HG02884 (cell line): ENCODE measurements around the gene KAT2A.

Source experiments
- ATAC-seq: cut with Tn5 transposase; IDR thresholded peaks from one replicate; pipeline ENCODE4 v1.9.1; 2021; ENCODE audit warnings: mild to moderate bottlenecking, moderate library complexity; ENCODE audit not compliant: unreplicated experiment

Gene KAT2A

DNA sequence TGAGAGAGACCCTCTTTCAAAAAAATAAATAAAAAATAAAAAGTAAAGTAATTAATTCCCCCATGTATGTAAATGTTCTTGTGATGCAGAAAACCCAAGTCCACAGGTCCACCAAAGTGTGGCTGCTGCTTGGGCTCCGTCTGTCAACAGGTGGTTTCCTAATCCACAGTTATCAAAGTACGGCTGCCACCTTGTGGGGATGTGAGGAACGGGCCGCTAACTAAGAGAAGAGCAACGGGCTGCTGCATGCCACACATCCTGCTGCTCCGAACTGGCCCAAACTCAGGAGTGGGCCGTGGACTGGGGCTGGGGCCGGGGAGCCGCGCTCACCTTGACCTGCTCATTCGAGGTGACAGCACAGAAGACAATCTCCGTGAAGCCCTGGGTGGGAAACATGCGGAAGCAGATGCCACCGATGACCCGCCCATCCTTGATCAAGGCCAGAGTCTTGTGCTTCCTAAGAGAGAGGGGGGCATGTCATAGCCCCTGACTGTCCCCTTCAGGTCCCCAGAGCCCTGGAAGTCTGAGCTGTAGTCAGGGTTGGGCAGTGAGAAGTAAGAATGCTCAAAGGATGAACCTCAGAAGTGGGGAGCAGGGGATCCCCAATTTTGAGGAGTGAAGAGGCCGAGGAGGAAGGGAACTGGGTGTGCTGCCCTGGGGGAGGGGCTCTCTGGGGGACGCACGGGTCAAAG lies 4.3 kb downstream of the KAT2A start:
- no peak for ATAC-seq

DNA sequence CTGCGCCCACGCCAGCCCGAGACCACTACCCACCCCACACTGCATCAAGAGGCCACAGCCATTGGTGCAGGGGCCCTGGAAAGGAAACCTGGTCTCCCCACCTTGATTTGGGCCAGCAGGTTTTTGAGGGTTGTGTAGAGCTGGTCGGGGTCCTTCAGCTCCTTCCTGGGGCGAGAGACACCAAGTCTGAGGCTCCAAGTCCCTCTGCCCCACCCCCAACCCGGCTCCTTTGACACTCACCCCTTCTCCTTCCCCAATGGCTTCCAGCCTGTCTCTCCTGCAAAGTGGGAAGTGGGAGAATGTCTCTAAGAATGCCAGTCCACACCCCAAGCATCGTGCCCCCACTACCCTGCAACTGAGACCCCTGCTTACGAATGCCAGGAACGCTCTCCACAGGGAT lies 7.0 kb downstream of the KAT2A start:
- ATAC-seq: no peak

DNA sequence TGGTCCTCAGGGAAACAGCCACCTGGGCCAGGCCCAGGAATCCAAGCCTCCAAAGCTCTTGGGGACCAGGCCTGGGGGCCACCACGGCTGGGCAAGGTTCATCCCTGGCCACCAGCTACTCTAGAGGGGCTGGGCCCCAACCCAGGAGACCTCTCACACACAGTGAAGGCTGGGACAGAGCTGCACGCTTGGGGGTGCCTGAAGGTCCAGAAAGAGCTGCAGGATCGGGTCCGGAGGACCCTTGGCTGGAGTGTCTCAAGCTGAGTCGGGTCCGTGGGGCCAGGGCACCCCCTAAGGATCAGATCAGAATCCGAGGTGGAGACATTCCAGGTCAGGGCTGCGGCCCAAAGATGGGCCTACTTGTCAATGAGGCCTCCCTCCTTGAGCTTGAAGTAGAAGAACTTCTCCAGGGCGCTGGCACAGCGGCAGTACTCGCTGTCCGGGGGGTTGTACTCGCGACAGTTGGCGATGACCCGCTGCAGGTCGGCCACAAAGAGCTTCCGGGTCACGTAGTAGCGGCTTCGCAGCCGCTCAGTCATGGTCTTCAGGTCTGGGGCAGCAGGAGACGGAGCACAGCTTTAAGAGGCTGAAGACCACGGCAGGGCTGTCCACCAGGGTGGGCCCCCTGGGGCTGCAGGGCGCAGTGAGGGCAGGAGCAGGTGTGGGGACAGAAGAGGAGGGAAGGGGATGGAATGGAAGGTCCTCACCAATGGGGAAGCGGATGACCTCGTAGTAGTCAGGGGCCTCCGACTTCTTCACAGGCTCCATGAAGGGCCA lies 7.7 kb downstream of the KAT2A start:
- ATAC-seq: no peak

DNA sequence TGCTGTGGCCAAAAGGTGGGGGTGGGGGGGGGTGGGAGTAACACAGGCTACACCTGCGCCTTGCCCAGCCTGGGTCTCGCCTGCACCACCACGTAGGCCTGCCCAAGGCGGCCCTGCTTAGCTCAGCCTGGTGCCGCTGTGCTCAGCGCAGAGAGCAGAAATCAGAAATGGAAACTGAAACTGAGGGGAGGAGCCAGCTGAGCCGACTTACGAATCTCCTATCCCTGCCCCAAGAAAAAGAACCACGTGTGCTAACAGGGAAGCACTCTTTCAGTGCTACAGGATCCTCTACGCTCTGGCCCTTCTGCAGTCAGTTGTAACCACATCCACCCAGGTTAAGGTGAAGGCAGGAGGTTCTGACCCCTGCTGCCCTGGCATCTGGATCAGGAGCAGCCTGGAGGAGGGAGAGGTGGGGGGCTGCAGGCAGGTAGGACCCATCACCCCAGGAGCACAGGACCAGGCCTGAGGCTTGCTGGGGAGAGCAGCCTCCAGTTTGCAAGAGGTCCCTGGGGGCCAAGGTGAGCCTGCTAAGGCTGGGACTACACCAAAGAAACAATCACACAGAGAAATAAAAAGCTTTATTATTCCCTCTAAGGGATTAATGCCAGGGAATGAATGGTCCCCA lies 8.5 kb downstream of the KAT2A start, which contains the start of gene DHX58:
DHX58 (minus strand) TSS at position 163 of the 625 bp plus-strand sequence. CDS start 822 bp downstream, outside the sequence.
- ATAC-seq: peak; percentile 67

DNA sequence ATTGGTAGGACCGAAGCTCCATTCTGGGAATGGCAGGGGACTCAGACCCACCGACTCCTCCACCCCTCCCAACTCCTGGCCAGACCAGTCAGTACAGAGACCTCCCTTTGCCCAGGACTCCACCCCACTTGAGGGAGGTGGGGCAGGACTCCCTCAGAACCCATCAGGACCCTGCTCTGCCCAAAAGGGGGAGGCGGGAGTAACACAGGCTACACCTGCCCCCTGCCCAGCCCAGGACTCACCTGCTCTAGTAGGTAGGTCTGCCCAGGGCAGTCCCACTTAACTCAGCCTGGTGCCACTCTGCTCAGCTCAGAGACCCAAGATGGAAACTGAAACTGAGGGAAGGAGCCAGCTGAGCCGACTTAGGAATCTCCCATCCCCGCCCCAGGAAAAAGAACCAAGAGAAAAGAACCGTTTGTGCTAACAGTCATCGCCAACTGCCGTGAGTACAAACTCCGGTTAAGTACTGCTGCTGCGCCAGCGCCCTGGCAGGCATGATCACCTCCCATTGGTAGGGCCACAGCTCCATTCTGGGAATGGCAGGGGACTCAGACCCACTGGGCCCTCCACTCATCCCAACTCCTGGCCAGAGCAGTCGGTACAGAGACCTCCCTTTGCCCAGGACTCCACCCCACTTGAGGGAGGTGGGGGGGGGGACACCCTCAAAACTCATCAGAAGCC lies 9.2 kb downstream of the KAT2A start:
- no peak for ATAC-seq

DNA sequence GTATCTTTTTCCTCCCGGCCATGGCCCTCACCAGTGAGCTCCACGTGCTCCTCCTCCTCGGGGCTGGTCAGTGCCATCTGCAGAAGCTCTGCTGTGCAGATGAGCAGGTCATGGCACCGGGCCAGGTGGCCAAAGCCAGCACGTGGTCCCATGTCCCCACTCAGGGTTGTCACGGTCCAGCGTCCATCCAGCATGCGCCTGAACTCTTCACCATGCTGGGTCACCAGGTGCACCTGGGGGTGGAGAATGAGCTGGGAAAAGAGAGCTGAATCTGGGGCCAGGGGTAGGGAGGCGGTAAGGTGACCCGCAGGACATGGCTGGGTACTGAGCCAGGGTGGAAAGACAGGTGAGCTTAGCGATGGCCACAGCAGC lies 9.9 kb downstream of the KAT2A start:
- no peak for ATAC-seq

DNA sequence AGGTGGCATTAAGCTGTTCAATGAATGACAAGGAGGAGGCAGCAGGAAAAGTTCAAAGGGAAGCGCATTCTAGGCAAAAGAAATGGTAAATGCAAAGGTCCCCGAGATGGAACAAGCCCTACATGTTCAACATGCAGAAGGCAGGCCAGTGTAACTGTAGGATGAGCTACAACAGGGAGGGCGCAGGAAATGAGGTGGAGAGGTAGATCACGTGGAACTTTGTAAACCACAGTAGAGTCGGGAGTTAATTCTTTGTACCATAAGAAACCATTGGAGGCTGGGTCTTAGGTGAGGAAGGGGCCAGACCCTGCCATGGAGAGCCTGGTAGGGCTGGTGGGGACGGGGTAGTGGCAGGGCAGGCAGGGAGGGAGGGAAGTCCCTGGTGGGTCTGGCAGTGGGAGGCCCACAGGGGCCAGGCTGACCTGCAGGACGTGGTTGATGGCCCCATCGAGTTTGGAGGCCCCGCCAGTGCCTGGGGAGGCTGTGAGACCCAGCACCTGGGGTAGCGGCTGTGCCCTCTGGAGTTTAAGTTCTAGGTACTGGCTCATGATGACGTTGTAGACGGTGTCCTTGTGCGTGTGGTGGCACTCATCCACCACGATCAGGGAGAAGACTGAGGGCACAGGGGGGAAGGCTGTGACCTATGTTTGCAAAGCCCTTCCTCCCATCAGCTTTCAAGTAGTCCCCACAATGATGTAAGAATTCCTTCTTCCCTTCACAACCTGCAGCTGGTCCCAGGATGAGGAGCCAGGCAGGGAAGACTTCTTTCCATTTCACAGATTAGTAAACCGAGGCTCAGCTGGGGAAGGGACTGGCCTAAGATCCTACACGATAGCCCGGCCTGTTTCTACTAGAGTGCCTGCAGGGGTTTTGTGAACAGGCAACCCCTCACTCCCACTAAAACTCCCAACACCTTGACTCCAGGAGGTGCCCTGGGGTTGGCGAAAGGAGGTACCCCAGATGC lies 10.6 kb downstream of the KAT2A start:
- ATAC-seq: no peak

DNA sequence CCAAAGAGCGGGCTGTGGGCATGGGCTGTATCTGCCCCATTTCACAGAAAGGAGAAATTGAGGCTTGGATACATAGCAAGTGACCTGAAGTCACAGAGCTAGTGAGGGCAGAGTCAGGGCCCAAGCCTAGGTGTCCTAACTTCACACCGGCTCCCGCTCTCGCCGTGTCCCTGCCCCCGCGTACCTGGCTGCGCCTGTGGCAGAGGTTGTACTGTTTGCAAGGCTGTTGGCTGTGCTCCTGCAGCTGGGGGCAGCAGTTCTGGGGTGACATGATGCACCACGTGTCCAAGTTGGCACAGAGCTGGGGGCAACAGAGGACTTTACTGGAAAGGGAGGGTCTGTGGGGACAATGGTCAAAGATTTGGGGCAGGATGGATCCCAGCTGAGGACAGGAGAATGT lies 12.1 kb downstream of the KAT2A start:
- ATAC-seq: no peak

DNA sequence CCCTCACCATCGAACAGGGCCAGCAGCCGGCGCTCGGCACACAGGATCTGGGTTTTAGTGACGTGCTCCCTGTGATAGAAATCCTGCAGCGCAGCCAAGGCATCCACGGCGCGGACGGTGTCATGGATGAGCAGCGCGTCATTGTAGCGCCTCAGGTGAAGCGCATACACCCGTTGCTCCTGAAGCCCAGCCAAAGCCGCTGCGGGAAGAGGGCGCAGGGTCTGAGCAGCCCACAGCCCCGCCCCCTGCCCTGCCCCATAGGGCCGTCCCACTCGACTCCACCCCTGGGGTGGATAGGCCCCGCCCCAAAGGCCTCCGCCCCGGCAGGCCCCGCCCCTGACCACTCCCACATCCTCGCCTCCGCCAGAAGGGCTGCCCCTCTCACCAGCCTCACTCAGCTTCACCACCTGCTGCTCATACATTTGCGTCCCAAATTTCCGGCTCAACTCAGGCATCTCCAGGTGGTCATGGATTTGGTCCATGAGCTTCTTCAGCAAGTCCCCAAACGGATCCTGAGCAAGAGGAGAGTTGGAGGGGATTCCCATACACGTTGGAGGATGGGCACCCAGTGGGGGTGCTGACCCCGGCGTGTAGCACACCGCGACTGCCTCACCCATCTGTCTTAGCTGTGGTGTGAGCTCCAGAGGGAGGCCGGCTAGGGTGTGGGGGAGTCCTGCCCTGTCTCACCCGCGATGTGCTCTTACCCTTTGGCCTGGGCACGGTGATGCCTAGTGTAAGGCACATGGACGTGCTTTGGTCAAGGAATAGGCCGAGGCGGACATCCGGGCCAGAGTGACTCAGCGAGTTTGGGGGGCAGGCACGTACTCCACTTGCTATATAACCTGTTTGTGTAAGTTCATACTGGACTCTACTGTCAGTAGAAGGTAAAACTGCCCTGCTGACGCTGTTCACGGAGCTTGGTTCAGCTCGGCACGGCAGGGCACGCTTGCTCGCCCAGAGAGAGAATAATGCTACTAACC lies 13.3 kb downstream of the KAT2A start:
- ATAC-seq: peak; percentile 60

DNA sequence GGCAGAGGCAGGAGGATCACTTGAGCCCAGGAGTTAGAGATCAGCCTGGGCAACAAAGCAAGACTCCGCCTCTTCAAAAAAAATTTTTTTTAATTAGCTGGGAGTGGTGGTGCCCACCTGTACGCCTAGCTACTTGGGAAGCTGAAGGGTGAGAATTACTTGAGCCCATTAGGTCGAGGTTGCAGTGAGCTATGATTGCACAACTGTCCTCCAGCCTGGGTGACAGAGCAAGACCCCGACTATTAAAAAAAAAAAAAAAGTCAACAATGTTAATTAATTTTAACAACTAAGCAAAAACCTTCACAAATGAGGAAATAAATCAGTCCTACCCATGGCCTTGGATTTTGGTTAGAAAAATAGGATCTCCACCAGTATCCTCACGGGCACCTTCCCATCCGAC lies 14.0 kb downstream of the KAT2A start:
- no peak for ATAC-seq

DNA sequence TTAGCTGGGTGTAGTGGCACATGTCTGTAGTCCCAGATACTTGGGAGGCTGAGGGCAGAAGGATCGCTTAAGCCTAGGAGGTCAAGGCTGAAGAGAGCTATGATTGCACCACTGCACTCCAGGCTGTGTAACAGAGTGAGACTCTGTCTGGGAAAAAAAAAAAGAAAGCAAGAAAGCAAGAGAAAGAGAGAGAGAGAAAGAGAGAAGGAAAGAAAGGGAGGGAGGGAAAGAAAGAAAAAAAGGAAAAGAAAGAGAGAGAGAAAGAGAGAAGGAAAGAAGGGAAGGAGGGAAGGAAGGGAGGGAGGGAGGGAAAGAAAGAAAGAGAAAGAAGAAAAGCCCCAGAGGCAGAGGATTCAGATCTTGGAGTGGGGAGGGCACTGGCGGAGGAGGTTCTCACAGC lies 15.2 kb downstream of the KAT2A start:
- no peak for ATAC-seq

DNA sequence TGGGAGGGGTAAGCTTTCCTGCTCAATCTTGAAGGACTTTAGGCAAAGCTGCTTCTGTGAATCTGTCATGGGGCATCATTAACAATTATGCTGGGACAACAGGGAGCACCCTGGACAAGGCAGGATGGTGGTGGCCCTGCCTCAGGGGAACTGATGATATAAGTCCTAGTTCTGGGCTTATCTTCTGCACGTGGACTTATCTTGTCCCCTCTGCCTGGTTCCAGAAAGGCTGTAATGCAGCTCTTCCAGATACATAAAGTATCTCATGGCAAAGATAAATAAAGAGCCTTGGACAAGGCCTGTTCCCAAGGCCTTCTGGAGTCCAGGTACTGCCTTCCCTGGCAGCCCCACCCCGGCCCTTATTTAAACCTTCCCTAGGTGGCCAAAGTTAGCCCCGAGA lies 16.9 kb downstream of the KAT2A start:
- ATAC-seq: no peak

DNA sequence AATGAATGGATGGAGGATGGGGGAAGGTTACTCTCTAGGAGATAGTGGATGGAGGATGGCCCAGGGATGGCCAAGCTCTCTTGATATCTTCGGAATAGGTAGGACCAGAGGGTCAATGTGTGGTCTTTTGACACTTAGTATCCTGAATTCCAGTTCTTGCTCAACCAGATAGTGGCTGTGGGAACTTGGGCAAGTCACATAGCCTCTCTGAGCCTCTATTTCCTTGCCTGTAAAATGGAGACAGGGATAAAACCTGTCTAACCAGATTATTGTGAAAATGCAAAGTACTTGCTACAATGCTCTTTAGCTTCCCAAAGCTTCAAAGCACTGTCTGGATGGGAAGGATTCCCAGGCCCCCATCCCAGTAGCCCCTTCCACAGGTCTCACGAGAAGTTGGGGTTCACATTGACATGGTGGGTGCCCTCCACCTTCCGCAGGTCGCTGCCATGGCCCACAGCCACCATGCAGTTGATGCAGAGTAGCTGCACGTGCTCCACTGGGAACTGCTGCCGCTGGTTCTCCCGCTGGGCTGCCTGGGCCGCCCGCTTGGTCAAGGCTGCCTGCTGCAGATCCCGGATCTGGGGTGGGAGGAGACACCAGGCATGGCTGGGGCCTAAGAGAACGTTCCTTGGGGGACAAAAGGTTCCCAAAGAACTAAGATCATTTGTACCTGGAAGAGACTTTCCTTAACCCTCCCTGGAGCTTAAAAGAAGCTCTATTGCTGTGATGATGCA lies 17.8 kb downstream of the KAT2A start:
- no peak for ATAC-seq

DNA sequence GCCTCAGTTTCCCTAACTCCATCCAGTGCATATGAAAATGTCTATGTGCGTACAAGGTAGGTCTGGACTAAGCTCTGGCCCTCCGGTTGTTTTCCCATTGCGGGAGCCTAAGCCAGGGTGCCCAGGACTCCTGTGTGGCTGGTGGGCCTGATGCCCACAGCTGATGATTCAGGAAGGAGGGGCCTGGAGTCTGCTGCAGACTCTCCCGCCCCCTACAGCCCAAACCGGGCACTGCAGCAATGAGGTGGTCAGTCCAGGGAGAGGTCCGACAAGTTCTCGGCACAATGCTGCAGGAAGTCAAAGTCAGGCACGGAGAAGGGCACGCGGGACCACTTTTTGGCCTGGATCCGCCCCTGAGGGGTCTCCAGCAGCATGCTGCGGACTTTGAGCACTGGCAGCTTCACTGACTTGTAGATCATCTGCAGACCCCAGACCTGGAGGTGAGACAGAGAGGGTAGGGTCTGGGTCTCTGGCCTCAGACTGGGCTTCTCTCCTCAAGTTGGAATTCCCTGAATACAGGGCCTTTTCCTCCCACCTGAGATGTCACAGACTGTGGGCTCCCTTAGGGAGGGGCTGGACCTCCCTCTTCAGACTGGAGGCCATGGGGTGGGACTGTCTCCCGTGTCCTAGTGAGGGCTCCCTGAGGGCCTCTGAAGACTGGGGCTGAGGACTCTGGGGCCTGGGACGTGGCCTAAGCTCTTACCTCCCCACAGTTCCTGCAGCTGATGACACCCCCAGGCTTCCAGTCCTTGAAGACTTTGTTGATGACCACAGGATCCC lies 19.5 kb downstream of the KAT2A start:
- no peak for ATAC-seq

DNA sequence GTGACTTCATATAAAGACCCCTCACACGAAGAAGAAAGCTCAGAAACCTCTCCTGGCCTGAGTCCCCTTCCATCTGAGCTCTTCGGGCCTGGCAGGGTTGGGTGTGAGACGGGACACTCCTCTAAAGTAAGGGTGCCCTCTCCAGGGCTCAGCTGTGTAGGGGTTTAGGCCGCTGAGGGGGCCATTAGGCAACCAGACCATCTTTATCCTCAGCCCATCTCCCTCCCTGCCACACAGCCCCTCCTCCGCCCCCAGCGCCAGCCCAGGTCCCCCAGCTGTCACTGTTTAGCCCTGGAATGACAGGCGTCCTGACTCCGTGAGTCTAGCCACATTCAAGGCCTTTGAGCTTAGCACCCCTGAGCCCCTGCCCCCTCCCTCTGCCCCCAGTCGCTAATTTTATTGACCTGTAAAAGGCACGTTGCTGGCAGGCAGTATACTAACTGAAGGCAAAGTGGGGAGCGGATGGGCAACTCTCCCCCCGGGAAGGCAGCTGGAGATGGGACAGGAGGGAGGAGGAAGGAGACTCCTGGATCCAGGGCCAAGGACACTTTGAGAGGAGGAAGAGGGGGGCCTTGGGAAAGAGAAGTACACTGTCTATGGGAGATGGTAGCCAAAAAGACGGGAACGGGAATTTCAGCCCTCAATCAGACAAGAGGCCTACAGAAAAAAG lies 22.3 kb downstream of the KAT2A start:
- ATAC-seq: no peak

DNA sequence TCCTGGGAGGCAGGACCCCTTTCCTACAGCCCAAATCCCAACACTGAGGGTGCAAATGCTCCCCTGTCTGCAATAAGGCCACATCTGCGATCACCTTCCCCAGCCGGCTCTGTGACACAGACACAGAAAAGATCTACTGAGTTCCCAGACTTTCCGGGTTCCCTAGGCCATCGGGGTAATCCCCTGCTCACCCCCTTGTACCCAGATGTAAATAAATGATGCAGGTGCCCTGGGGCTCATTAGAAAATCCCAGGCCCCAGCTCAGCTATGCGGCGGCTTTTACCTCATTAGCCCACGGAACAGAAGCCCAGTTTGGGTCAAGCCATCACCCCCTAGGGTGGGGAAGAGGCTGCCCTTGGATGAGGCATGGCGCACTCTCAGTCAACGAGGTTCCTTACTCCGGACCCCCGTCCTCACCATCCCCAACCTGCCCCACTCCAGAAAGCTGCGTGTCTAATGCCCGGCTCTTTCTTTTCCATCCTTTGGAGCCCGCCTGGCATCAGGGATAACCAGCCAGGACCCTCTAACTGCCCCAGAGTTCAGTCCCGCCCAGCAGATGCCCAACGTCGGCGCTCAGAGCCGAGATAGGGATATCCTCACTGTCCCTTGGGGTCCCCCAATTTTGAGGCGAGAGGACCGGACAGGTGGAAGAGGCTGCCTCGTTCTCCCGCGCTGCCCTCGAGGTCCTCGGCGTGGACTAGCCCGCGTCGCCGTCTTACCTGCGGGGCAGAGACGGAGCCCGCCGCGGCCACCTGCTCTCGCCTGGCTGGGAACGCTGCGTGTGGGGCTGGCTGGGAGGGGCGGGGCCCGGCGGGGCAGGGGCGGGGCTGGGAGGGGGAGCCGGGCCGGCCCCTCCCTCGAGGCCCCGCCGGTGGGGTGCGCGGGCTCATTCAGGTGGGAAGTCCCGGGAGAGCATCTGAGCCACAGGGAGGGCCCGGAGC lies 23.2 kb downstream of the KAT2A start, which contains the start of gene ZNF385C:
ZNF385C (minus strand) TSS at position 783 of the 941 bp plus-strand sequence. CDS start 35,417 bp downstream, outside the sequence.
- ATAC-seq: no peak
